B cell (primary cell): ENCODE data around the gene B4GALNT4.

Source experiments
- EZH2 ChIP-seq: IDR thresholded peaks from 2 replicates; pipeline ENCODE4 v1.6.1; 2012; ENCODE audit warnings: borderline replicate concordance, low read depth, mild to moderate bottlenecking, moderate library complexity, low read length; ENCODE audit not compliant: insufficient read depth, poor library complexity, severe bottlenecking
- TF ChIP-seq, protein P1 (sequence below): fragments of 200-600 bp; IDR thresholded peaks from one replicate; pipeline ENCODE4 v1.8.0; 2022; ENCODE audit warnings: antibody characterized with exemption, mild to moderate bottlenecking

DNA sequence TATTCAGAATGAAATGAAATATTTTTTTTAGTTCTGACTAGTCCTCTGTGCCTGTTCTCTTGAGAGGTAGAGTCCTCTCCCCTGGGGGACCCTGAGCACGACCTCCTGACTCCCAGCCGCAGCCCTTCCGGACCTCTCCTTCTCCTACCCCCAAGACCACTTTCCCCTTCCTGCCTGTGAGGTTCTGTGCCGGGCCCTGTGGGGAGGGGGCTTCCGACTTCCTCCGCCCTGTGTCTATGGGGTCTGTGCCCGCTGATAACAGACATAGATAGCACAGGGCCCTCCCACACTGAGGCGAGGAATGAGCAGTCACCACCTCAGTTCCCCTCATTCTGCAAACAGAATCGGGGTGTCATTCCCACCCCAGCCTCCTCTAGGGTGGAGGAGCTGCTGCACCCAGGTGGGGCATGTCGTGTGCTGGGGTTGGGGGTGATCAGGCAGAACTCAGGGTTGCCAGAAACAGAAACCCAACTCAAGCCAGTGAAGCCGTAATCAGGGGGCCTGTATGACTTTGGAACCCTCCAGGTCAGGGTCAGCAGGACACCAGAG is 12.9 kb downstream of the B4GALNT4 start:
- TF ChIP-seq, protein P1, sequence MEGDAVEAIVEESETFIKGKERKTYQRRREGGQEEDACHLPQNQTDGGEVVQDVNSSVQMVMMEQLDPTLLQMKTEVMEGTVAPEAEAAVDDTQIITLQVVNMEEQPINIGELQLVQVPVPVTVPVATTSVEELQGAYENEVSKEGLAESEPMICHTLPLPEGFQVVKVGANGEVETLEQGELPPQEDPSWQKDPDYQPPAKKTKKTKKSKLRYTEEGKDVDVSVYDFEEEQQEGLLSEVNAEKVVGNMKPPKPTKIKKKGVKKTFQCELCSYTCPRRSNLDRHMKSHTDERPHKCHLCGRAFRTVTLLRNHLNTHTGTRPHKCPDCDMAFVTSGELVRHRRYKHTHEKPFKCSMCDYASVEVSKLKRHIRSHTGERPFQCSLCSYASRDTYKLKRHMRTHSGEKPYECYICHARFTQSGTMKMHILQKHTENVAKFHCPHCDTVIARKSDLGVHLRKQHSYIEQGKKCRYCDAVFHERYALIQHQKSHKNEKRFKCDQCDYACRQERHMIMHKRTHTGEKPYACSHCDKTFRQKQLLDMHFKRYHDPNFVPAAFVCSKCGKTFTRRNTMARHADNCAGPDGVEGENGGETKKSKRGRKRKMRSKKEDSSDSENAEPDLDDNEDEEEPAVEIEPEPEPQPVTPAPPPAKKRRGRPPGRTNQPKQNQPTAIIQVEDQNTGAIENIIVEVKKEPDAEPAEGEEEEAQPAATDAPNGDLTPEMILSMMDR = no peak
- TF ChIP-seq EZH2 = no peak
